D721Med (cell line): Measurements from ENCODE around the gene OR2B2.

Experiments
- DNase-seq: peaks from one replicate; pipeline ENCODE4 v3.0.0; 2011; ENCODE audit warnings: low spot score; ENCODE audit not compliant: insufficient read length
- FAIRE-seq: peaks from 2 replicates; lab custom pipeline; 2011; peaks lifted over from hg19 to GRCh38; lab: Jason Lieb, UNC
- TF ChIP-seq, protein P1 (sequence below): IDR thresholded peaks from 2 replicates; pipeline ENCODE4 v1.5.1; 2012; ENCODE audit warnings: mild to moderate bottlenecking, control low read depth; ENCODE audit not compliant: insufficient read depth; ENCODE audit errors: missing control alignments

The OR2B2 gene

DNA sequence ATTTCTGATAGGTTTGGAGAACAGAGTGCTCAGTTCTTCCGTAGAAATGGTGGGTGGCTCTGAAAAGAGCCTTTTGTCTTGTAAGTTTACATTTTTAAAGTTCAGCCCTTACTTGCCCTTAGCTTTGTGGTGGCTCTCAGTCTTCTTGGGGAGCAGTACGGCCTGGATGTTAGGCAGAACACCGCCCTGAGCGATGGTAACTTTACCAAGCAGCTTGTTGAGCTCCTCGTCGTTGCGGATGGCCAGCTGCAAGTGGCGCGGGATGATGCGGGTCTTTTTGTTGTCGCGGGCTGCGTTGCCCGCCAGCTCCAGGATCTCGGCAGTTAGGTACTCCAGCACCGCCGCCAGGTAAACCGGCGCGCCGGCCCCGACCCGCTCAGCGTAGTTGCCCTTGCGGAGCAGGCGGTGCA, 19.5 kb downstream of the OR2B2 start:
- TF ChIP-seq, protein P1, sequence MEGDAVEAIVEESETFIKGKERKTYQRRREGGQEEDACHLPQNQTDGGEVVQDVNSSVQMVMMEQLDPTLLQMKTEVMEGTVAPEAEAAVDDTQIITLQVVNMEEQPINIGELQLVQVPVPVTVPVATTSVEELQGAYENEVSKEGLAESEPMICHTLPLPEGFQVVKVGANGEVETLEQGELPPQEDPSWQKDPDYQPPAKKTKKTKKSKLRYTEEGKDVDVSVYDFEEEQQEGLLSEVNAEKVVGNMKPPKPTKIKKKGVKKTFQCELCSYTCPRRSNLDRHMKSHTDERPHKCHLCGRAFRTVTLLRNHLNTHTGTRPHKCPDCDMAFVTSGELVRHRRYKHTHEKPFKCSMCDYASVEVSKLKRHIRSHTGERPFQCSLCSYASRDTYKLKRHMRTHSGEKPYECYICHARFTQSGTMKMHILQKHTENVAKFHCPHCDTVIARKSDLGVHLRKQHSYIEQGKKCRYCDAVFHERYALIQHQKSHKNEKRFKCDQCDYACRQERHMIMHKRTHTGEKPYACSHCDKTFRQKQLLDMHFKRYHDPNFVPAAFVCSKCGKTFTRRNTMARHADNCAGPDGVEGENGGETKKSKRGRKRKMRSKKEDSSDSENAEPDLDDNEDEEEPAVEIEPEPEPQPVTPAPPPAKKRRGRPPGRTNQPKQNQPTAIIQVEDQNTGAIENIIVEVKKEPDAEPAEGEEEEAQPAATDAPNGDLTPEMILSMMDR, result no peak
- FAIRE-seq (no peak), DNase-seq (no peak)

DNA sequence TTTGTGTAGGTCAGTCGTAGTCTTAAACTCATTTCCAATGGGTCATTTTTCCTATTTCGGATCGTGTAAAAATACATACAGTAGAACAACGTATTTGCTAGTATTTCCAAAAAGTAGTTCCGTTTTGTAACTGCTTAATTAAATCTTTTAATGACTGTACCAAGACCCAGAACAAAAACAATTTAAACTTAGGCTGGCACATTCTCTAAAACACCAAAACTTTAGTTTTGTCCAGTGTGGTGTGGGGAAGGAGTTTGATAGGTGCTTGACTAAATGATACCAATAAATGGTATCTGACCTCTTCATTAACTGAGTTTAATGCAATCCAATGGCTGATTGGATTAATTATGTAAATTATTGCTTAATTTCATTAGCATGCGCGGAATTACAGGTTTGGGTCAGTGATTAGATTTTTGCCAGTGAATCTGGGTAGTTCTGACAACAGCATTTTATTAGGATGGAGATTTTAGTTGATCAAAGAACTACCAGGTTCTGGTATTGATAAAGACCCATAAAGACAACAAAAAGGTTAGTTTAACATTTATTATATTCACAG, 20.8 kb downstream of the OR2B2 start:
- TF ChIP-seq, protein P1, result no peak
- no peak for DNase-seq
- FAIRE-seq, result no peak

GRCh38 chr6:27890445-27891319, 21.5 kb downstream of the OR2B2 start:
- FAIRE-seq, result no peak
- no peak for DNase-seq
- TF ChIP-seq, protein P1, result no peak

DNA sequence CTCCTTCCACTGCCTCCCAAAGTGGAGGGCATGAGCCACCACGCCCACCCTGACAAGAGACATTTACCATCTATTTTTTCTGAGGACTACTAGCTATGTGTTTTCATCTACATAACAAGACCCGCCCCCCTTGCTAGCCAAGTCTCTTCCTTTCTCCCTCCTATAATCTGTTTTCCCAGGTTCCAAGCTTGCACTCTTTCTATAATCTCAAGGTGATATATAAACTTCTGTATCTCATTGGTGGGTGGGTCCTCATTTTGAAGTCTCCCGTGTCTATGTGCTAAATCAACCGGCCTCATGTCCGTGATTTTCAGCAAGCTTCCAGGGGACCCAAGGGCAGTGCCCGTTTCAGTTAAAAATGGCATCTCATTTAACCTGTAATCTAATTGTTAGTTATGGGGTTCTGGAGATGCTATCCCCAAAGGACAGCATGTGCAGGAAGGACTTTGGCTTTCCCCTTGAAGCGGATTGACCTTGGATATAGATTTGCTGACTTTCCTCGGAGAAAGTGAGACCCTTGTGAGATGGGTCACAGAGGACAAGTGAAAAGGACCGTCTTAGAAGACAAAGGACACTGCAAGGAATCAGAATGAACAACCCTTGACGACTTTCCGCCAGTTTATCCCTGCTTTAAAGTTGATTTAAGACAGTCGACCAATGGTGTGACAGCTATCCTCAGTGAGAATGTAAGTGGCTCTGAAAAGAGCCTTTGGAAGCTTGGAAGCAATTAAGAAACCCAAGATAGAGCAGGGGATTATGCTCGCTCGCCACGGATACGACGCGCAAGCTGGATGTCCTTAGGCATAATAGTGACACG, 22.4 kb downstream of the OR2B2 start:
- DNase-seq, result no peak
- TF ChIP-seq, protein P1, result no peak
- no peak for FAIRE-seq

DNA sequence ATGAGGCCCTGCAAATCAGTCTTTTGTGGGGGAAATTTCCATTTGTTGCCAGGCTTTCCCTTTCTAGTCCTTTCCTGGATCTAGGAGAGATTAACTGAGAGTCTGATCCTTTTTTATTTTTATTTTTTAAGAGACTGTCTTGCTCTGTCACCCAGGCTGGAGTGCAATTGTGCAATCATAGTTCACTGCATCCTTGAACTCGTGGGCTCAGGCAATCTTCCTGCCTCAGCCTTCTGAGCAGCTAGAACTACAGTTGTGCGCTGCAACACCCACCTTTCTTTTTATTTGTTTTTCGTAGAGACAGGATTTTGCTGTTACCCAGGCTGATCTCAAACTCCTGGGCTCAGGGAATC, 22.9 kb downstream of the OR2B2 start:
- TF ChIP-seq, protein P1, result no peak
- FAIRE-seq (no peak), DNase-seq (no peak)

DNA sequence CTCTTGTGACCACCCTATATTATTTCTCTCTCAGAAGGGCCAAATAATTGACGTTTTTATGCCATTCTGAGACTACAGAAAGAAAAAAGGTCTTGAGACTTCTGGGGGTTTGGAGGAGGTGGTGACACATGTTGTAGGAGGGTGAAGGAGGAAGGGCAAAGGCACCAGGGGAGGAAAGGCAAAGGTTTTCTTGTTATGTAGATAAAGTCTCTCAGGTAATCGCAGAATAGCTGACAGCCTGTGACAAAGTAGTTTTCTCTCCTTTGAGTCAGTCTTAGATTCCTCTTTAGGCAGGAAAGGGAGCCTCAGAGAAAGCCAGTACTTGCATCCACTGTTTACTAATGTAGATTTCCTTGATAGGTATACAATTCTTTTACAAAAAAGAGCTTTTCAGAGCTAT, 23.6 kb downstream of the OR2B2 start:
- no peak for FAIRE-seq
- DNase-seq, result no peak
- TF ChIP-seq, protein P1, result no peak

DNA sequence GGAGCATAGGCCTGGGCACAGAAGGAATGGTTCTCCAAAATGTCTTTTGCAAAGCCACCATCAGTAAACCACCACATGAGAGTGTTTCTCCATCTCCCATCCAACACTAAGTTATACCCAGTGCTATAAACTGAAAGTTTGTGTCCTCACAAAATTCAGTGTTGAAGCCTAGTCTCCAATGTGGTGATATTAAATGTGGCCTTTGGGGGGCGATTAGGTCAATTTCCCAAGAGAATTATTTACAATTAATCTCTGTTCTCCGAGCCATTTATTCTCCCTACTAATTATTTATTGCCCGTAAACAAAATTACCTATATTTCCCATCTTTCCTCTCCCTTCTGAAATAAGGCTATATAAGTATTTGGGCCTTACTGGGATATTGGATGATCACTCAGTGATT, 26.1 kb downstream of the OR2B2 start:
- DNase-seq (no peak), FAIRE-seq (no peak)
- TF ChIP-seq, protein P1, result no peak
